H1 (cell line): Measurements from ENCODE around the gene TSEN54. TPM values are rescaled to one million over a fixed set of nuclear protein-coding genes. Genes with fewer than 3 reads are reported as not detected.
A peak's percentile ranks its signal among the peaks of the same experiment; 100 is the strongest.

Experiments
- CTCF ChIA-PET: fragments of 300-600 bp; sonication (Branson Sonifier 250); formaldehyde crosslinking; loops from one replicate; lab custom pipeline; 2021; ENCODE audit not compliant: partially characterized antibody; lab: Charles Lee
- POLR2A ChIA-PET: fragments of 300-600 bp; sonication (Branson Sonifier 250); formaldehyde crosslinking; loops from one replicate; lab custom pipeline; 2021; ENCODE audit warnings: inconsistent platforms; ENCODE audit not compliant: partially characterized antibody; lab: Charles Lee
- DNase-seq, 2 experiments: peaks; one replicate each; pipeline versions ENCODE4 v3.0.0 to v3.0.0-alpha.2; 2010 to 2022; ENCODE audit warnings: low spot score in 2 of 2, low read depth in 1 of 2, mixed read lengths in 1 of 2
- FAIRE-seq: peaks from 2 replicates; lab custom pipeline; 2011; peaks lifted over from hg19 to GRCh38; lab: Jason Lieb, UNC
- H2AFZ ChIP-seq: 2 replicates; pipeline ENCODE4 v1.8.1; 2012; ENCODE audit warnings: low read length, inconsistent platforms
- H2AK5ac ChIP-seq: 2 replicates; pipeline ENCODE4 v1.6.1; 2013; ENCODE audit warnings: low read depth, low read length
- H2BK120ac ChIP-seq: replicated peaks from 2 replicates; pipeline ENCODE3; 2013; ENCODE audit warnings: low read depth, low read length, inconsistent platforms
- H2BK12ac ChIP-seq: 2 replicates; pipeline ENCODE4 v1.6.1; 2013; ENCODE audit warnings: low read depth, low read length
- H2BK15ac ChIP-seq: 2 replicates; pipeline ENCODE4 v1.6.1; 2013; ENCODE audit warnings: low read length
- H2BK20ac ChIP-seq: 2 replicates; pipeline ENCODE4 v1.6.1; 2013; ENCODE audit warnings: low read length
- H2BK5ac ChIP-seq: 2 replicates; pipeline ENCODE4 v1.6.1; 2013; ENCODE audit warnings: low read depth, low read length
- H3K14ac ChIP-seq: 2 replicates; pipeline ENCODE4 v1.6.1; 2013; ENCODE audit warnings: inconsistent platforms; ENCODE audit not compliant: insufficient read length
- H3K18ac ChIP-seq: 2 replicates; pipeline ENCODE4 v1.6.1; 2013; ENCODE audit warnings: low read length; ENCODE audit errors: extremely low read depth
- H3K23ac ChIP-seq: 2 replicates; pipeline ENCODE4 v1.6.1; 2013; ENCODE audit warnings: inconsistent platforms; ENCODE audit not compliant: insufficient read length
- H3K23me2 ChIP-seq: 2 replicates; pipeline ENCODE4 v1.6.1; 2013; ENCODE audit warnings: low read depth, low read length
- H3K27ac ChIP-seq: 2 replicates; pipeline ENCODE4 v1.6.1; 2011; ENCODE audit warnings: low read depth, low read length, inconsistent platforms
- H3K27me3 ChIP-seq, 4 experiments: replicated peaks in 1 of 4; 1 replicate in 1 of 4; 2 replicates in 3 of 4; pipeline versions ENCODE4 v1.6.1 to v1.8.1; 2011 to 2013; ENCODE audit warnings: low read length in 3 of 4, mild to moderate bottlenecking in 3 of 4, inconsistent platforms in 2 of 4, mixed read lengths in 2 of 4, moderate library complexity in 1 of 4; ENCODE audit not compliant: control insufficient read depth in 3 of 4, insufficient read depth in 3 of 4; ENCODE audit errors: extremely low read depth in 1 of 4
- H3K36me3 ChIP-seq, 4 experiments: 2 replicates each; pipeline versions ENCODE4 v1.6.1 to v1.8.1; 2011 to 2013; ENCODE audit warnings: mild to moderate bottlenecking in 4 of 4, low read length in 3 of 4, moderate library complexity in 2 of 4, control low read depth in 1 of 4, inconsistent platforms in 1 of 4; ENCODE audit not compliant: insufficient read depth in 4 of 4, control insufficient read depth in 2 of 4
- H3K4ac ChIP-seq: replicated peaks from 2 replicates; pipeline ENCODE3; 2013; ENCODE audit warnings: low read length, low read depth, mixed read lengths, inconsistent platforms; ENCODE audit not compliant: insufficient read length
- H3K4me1 ChIP-seq, 4 experiments: replicated peaks in 1 of 4; 1 replicate in 1 of 4; 2 replicates in 3 of 4; pipeline versions ENCODE4 v1.6.1 to v1.8.1; 2011 to 2013; ENCODE audit warnings: low read length in 3 of 4, inconsistent platforms in 2 of 4, mixed read lengths in 1 of 4; ENCODE audit not compliant: insufficient read depth in 4 of 4, control insufficient read depth in 3 of 4
- H3K4me2 ChIP-seq, 2 experiments: 2 replicates each; pipeline versions ENCODE4 v1.6.1 to v1.8.1; 2011 to 2013; ENCODE audit warnings: low read depth in 2 of 2, low read length in 2 of 2, control low read depth in 1 of 2, inconsistent platforms in 1 of 2, mild to moderate bottlenecking in 1 of 2; ENCODE audit not compliant: insufficient read depth in 1 of 2
- H3K4me3 ChIP-seq, 4 experiments: fragments of 200-600, 300-600 bp in 1 of 4; sonication (generic), shearing (Covaris generic), sonication (Bioruptor Twin) in 1 of 4; 2 replicates each; pipeline versions ENCODE4 v1.5.1 to v1.8.1; 2011 to 2016; ENCODE audit warnings: low read length in 4 of 4, low read depth in 3 of 4, control low read depth in 2 of 4, inconsistent platforms in 2 of 4, mild to moderate bottlenecking in 2 of 4, mixed read lengths in 1 of 4, moderate library complexity in 1 of 4; ENCODE audit not compliant: insufficient read depth in 2 of 4; ENCODE audit errors: extremely low read depth in 1 of 4
- H3K56ac ChIP-seq: replicated peaks from 2 replicates; pipeline ENCODE3; 2013; ENCODE audit warnings: low read depth, mild to moderate bottlenecking, mixed read lengths, low read length, inconsistent platforms; ENCODE audit not compliant: insufficient read length
- H3K79me1 ChIP-seq: 2 replicates; pipeline ENCODE4 v1.6.1; 2013; ENCODE audit warnings: low read depth, low read length, control low read depth
- H3K79me2 ChIP-seq, 2 experiments: 2 replicates each; pipeline versions ENCODE4 v1.6.1 to v1.8.1; 2012 to 2013; ENCODE audit warnings: low read length in 2 of 2, mild to moderate bottlenecking in 2 of 2, inconsistent platforms in 1 of 2; ENCODE audit not compliant: insufficient read depth in 2 of 2, control insufficient read depth in 1 of 2
- H3K9ac ChIP-seq, 4 experiments: replicated peaks in 1 of 4; 1 replicate in 1 of 4; 2 replicates in 3 of 4; pipeline versions ENCODE4 v1.6.1 to v1.8.1; 2011 to 2013; ENCODE audit warnings: low read depth in 3 of 4, low read length in 3 of 4, control low read depth in 2 of 4, mild to moderate bottlenecking in 2 of 4, moderate library complexity in 2 of 4, inconsistent platforms in 1 of 4; ENCODE audit errors: extremely low read depth in 1 of 4
- H3K9me3 ChIP-seq, 2 experiments: 2 replicates each; pipeline versions ENCODE4 v1.6.1 to v1.8.1; 2012 to 2013; ENCODE audit warnings: mild to moderate bottlenecking in 2 of 2, moderate library complexity in 2 of 2, control low read depth in 1 of 2, inconsistent platforms in 1 of 2, low read depth in 1 of 2, low read length in 1 of 2, mixed read lengths in 1 of 2; ENCODE audit not compliant: insufficient read depth in 2 of 2
- H4K20me1 ChIP-seq, 2 experiments: replicated peaks in 1 of 2; 2 replicates each; pipeline versions ENCODE3 to v1.8.1; 2011 to 2013; ENCODE audit warnings: inconsistent platforms in 2 of 2, low read length in 2 of 2, mild to moderate bottlenecking in 1 of 2; ENCODE audit not compliant: insufficient read depth in 2 of 2, control insufficient read depth in 1 of 2
- H4K5ac ChIP-seq: 2 replicates; pipeline ENCODE4 v1.6.1; 2013; ENCODE audit warnings: low read length, low read depth, mixed read lengths, inconsistent platforms; ENCODE audit not compliant: insufficient read length
- H4K8ac ChIP-seq: 2 replicates; pipeline ENCODE4 v1.8.0; 2013; ENCODE audit warnings: mild to moderate bottlenecking, moderate library complexity, low read length, inconsistent platforms; ENCODE audit not compliant: insufficient read depth; ENCODE audit errors: extremely low read depth
- H4K91ac ChIP-seq: replicated peaks from 2 replicates; pipeline ENCODE3; 2013; ENCODE audit warnings: low read length, mixed read lengths, inconsistent platforms; ENCODE audit not compliant: insufficient read length
- CBX5 ChIP-seq: fragments of 300-800, 300-1000 bp; sonication (generic); IDR thresholded peaks from 2 replicates; pipeline ENCODE4 v1.7.1; 2016; ENCODE audit warnings: antibody characterized with exemption, low read length, low read depth
- RFX5 ChIP-seq: IDR thresholded peaks from 2 replicates; pipeline ENCODE4 v1.6.1; 2011; ENCODE audit warnings: low read depth, low read length, improper control_type of control experiment, borderline replicate concordance
- WGBS, 2 experiments: shearing (Covaris generic) in 1 of 2; methylation state at CpG; one replicate each; pipeline versions ENCODE4 v1.1.6 to v1.1.7; 2013 to 2015; ENCODE audit warnings: low lambda C conversion rate in 2 of 2, mixed read lengths in 2 of 2, inconsistent platforms in 1 of 2, low coverage in 1 of 2, missing lambda C conversion rate in 1 of 2; ENCODE audit not compliant: insufficient replicate concordance in 2 of 2, insufficient coverage in 1 of 2, insufficient read length in 1 of 2; ENCODE audit errors: extremely low coverage in 1 of 2, missing lambda C conversion rate in 1 of 2; 5-methylcytosine and 5-hydroxymethylcytosine counted together
- polyA plus RNA-seq, 7 experiments: library from polyadenylated mRNA; depleted of rRNA in 3 of 7; stranded (reverse) in 5 of 7; unstranded in 2 of 7; fragments of >200 nt in 5 of 7; fragments of 200-250 nt in 2 of 7; gene quantifications; 1 replicate in 5 of 7; 2 replicates in 1 of 7; 4 replicates in 1 of 7; pipeline versions ENCODE4 v1.2.1 to v1.2.3, GENCODE V29; 2011 to 2013; ENCODE audit warnings: missing spikeins in 2 of 7, mixed read lengths in 2 of 7
- total RNA-seq: library from RNA; stranded (reverse); fragmentation: NEBNext Ultra II Directional; extraction: Animal tissue kit (Norgen Biotek cat#: 25700); gene quantifications from 2 replicates; pipeline ENCODE4 v1.2.1, GENCODE V29; 2021

TSEN54 gene
- total and polyA plus RNA-seq, 2 of the 8 experiments (the other 6 are each of a cell fraction or from before 2014, with no cell fraction given) = 43.6 to 60.3 TPM

DNA sequence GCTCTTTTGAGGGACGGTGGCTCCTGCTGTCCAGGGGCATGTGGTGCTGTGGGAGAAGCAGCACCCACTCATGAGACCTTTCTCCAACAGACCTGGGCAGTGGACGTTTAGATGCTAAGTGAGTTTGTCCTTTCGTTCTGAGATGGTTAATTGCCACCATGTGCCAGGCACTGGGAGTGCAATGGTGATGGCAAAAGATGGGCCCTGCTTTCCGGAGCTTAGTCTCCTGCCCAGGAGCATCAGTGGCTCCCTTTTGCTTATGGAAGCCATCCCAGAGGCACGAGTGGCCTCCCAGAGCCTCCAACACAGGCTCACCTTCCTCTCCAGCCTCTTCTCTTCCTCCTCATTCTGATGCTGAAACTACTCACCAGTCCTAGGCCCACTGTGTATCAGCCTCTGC is 29.4 kb upstream of the TSEN54 start:
- TF ChIP-seq RFX5 (no peak), CBX5 (no peak)
- Histone ChIP-seq H3K9ac (no peak overlapping the region), H3K4me3 (no peak overlapping the region), H2AFZ (no peak overlapping the region), H3K23me2 (no peaks in the 10 kb centered on the region), H2BK20ac (no peak overlapping the region), H3K14ac (no peak overlapping the region), H2AK5ac (no peak overlapping the region), H3K9me3 (no peaks in the 10 kb centered on the region), H2BK12ac (no peak overlapping the region), H3K36me3 (peaks cover 0 to 2% (median 0%) of the 10 kb centered on the region in 4 experiments; a peak in 1 of 8 replicates), H3K18ac (no peak overlapping the region), H4K91ac (no peak overlapping the region), H3K4me2 (no peak overlapping the region), H3K56ac (no peak overlapping the region), H3K4ac (no peak overlapping the region), H3K27ac (no peak overlapping the region), H3K27me3 (no peaks in the 10 kb centered on the region), H3K4me1 (no peaks in the 10 kb centered on the region; a peak in 1 of 7 replicates), H4K5ac (no peak overlapping the region), H3K23ac (no peak overlapping the region), H2BK5ac (peak overlapping the region; percentile 12; the same call in 1 of the 2 replicates), H3K79me2 (no peaks in the 10 kb centered on the region), H2BK15ac (no peak overlapping the region), H2BK120ac (no peak overlapping the region), H4K8ac (no peak overlapping the region), H3K79me1 (no peaks in the 10 kb centered on the region; the same call in none of the 2 replicates), H4K20me1 (peaks cover 0 to 9% of the 10 kb centered on the region in 2 experiments)
- POLR2A ChIA-PET = interaction anchor here (0.5 to 0.9 kb wide), 2 partner anchors 14 to 385 kb away, joined by 3 read pairs; no protein-coding TSS in a partner anchor
- FAIRE-seq = no peak
- CTCF ChIA-PET = interaction anchor here (0.7 to 3.3 kb wide), 12 partner anchors 10 to 373 kb away, joined by 3 to 13 read pairs (median 4); no protein-coding TSS in a partner anchor
- no peak for DNase-seq
- WGBS, 2 experiments = 94% methylated on average over 5 of the region's 5 CpGs; no CpG with 5 or more reads in 1 of the 2 experiments
